OCI-LY3 (cell line): ENCODE results near the gene TTLL5.

Source experiments
- H2AFZ ChIP-seq: fragments of 200-600, 300-600 bp; shearing (Covaris generic); 2 replicates; pipeline ENCODE4 v1.6.0; 2014; ENCODE audit warnings: antibody characterized with exemption, low read depth, low read length
- H3K27ac ChIP-seq: fragments of 200-600, 300-600 bp; sonication (generic); 2 replicates; pipeline ENCODE4 v1.5.1; 2014; ENCODE audit warnings: mild to moderate bottlenecking, low read length, moderate library complexity, mixed read lengths
- H3K27me3 ChIP-seq: fragments of 200-600, 300-600 bp; sonication (generic); 2 replicates; pipeline ENCODE4 v1.6.1; 2014; ENCODE audit warnings: low read depth, low read length, mixed read lengths
- H3K36me3 ChIP-seq: fragments of 200-600, 300-600 bp; sonication (generic); replicated peaks from 2 replicates; pipeline ENCODE3; 2014; ENCODE audit warnings: low read depth, low read length, mixed read lengths
- H3K4me1 ChIP-seq: fragments of 300-600, 200-600 bp; sonication (generic); 2 replicates; pipeline ENCODE4 v1.6.1; 2014; ENCODE audit warnings: low read length, mixed read lengths
- H3K4me2 ChIP-seq: fragments of 200-600, 300-600 bp; sonication (generic); 2 replicates; pipeline ENCODE4 v1.6.1; 2014; ENCODE audit warnings: low read length, mixed read lengths
- H3K4me3 ChIP-seq: fragments of 300-600, 200-600 bp; sonication (generic); 2 replicates; pipeline ENCODE4 v1.5.1; 2014; ENCODE audit warnings: antibody characterized with exemption, mild to moderate bottlenecking, low read length, moderate library complexity
- H3K79me2 ChIP-seq: fragments of 300-600, 200-600 bp; shearing (Covaris generic); 2 replicates; pipeline ENCODE4 v1.6.1; 2014; ENCODE audit warnings: mild to moderate bottlenecking, low read length, mixed read lengths
- H3K9ac ChIP-seq: fragments of 300-600, 200-600 bp; shearing (Covaris generic); 2 replicates; pipeline ENCODE4 v1.6.0; 2014; ENCODE audit warnings: mild to moderate bottlenecking, low read length, moderate library complexity
- H3K9me3 ChIP-seq: fragments of 200-600, 300-600 bp; shearing (Covaris generic); 2 replicates; pipeline ENCODE4 v1.6.1; 2014; ENCODE audit warnings: low read length, mixed read lengths; ENCODE audit not compliant: insufficient read depth
- H4K20me1 ChIP-seq: fragments of 200-600, 300-600 bp; sonication (generic); 2 replicates; pipeline ENCODE4 v1.6.1; 2016; ENCODE audit warnings: low read length, mixed read lengths; ENCODE audit not compliant: insufficient read depth
- CTCF ChIP-seq: fragments of 200-600, 300-600 bp; sonication (generic); IDR thresholded peaks from 2 replicates; pipeline ENCODE4 v1.5.1; 2014; ENCODE audit warnings: antibody characterized with exemption, low read length, low read depth
- EZH2phosphoT487 ChIP-seq: fragments of 200-600 bp; shearing (Covaris generic); IDR thresholded peaks from 2 replicates; pipeline ENCODE4 v1.6.1; 2018; ENCODE audit warnings: antibody characterized with exemption, mixed run types, low read depth

TTLL5 gene

DNA sequence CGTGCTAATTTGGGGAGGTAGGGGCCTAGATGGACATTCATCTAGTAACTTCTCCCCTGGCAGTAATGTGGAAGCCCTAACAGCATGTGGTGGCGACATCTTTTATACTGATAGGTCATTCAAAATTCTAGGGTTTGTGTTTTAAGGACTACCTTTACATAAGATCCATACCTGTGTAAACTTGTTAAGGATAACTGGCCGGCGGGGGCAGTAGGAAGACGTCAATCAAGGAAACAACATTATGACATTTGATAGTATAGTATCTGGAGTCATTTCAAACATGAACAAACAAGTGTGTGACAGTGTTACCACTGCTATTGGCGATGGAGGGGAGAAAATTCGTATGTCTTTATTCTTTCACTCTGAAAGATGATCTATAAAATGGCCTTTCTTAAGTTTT lies 120.0 kb downstream of the TTLL5 start:
- Histone ChIP-seq H3K9ac (no peak overlapping the region), H3K36me3 (peaks cover 23% of the 10 kb centered on the region), H3K4me3 (no peak overlapping the region), H3K9me3 (no peaks in the 10 kb centered on the region), H2AFZ (no peak overlapping the region), H3K27ac (no peak overlapping the region), H4K20me1 (no peaks in the 10 kb centered on the region), H3K27me3 (no peaks in the 10 kb centered on the region), H3K4me1 (no peaks in the 10 kb centered on the region), H3K79me2 (no peaks in the 10 kb centered on the region), H3K4me2 (no peak overlapping the region)
- TF ChIP-seq CTCF (no peak), EZH2phosphoT487 (no peak)

DNA sequence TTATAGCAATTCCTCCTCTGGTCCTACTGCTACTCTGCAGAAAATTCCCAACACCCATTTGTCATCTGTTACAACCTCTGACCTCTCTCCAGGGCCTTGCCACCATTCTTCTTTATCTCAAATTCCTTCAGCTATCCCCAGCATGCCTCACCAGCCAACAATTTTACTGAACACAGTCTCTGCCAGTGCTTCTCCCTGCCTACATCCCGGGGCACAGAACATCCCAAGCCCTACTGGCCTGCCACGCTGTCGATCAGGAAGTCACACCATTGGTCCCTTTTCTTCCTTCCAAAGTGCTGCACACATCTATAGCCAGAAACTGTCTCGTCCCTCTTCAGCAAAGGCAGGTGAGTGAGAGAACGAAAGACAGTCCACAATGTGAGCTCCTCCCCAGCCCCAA lies 122.1 kb downstream of the TTLL5 start:
- TF ChIP-seq CTCF: no peak
- no peak for TF ChIP-seq EZH2phosphoT487
- no peaks in the 10 kb centered on the region for H3K79me2 ChIP-seq
- no peaks in the 10 kb centered on the region for H4K20me1 ChIP-seq
- no peaks in the 10 kb centered on the region for H3K4me1 ChIP-seq
- no peak overlapping the region for H3K4me2 ChIP-seq
- no peak overlapping the region for H3K27ac ChIP-seq
- no peak overlapping the region for H3K9ac ChIP-seq
- H3K36me3 ChIP-seq: peaks cover 23% of the 10 kb centered on the region
- no peaks in the 10 kb centered on the region for H3K9me3 ChIP-seq
- H3K4me3 ChIP-seq: no peak overlapping the region
- H3K27me3 ChIP-seq: no peaks in the 10 kb centered on the region
- H2AFZ ChIP-seq: no peak overlapping the region

DNA sequence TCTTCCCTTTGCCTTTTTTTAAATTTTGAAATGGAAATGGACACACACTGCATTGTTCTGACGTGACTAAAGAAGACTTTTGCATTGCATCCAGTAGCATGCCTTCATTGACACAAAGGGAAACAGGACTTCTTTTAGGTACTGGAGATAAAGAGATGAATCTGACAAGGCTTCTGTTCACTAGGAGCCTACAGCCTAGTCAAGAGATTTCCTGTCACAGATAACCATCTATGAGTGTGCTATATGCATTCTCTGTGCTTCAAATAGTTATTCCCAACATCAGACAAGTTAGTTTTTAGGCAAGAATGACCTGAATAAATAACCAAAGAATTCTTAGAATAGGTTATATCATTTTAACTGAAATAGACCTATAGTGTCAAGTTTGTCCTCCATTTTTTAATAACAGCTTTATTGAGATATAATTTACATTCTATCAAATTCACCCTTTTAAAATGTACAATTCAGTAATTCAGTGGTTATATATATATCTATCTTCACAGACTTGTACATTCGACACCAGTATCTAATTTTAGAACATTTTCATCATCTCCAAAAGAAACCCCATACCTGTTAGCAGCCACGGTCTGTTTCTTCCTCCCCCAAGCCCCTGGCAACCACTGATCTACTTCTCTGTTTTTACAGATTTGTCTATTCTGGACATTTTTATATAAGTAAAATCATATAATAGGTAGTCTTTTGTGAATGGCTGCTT lies 122.7 kb downstream of the TTLL5 start:
- H2AFZ ChIP-seq: no peak overlapping the region
- H3K9me3 ChIP-seq: no peaks in the 10 kb centered on the region
- H3K79me2 ChIP-seq: no peaks in the 10 kb centered on the region
- no peak overlapping the region for H3K27ac ChIP-seq
- TF ChIP-seq CTCF (no peak), EZH2phosphoT487 (no peak)
- peaks cover 23% of the 10 kb centered on the region for H3K36me3 ChIP-seq
- no peaks in the 10 kb centered on the region for H3K27me3 ChIP-seq
- H3K4me3 ChIP-seq: no peak overlapping the region
- no peaks in the 10 kb centered on the region for H4K20me1 ChIP-seq
- H3K4me2 ChIP-seq: no peak overlapping the region
- H3K9ac ChIP-seq: no peak overlapping the region
- no peaks in the 10 kb centered on the region for H3K4me1 ChIP-seq

DNA sequence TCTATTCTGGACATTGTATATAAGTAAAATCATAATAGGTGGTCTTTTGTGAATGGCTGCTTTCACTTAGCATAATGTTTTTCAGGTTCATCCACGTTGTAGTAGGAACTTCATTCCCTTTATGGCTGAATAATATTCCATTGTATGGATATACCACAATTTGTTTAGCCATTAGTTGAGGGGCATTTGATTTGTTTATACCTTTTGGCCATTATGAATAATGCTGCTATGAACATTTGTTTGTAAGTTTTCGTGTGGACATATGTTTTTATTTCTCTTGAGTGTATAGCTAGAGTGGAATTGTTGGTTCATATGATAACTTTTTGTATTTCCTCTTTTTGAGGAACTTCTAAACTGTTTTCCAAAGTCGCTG lies 123.3 kb downstream of the TTLL5 start:
- no peaks in the 10 kb centered on the region for H3K4me1 ChIP-seq
- H3K9me3 ChIP-seq: no peaks in the 10 kb centered on the region
- H3K4me2 ChIP-seq: no peak overlapping the region
- H3K9ac ChIP-seq: no peak overlapping the region
- H3K79me2 ChIP-seq: no peaks in the 10 kb centered on the region
- H2AFZ ChIP-seq: no peak overlapping the region
- no peaks in the 10 kb centered on the region for H4K20me1 ChIP-seq
- TF ChIP-seq CTCF (no peak), EZH2phosphoT487 (no peak)
- peaks cover 23% of the 10 kb centered on the region for H3K36me3 ChIP-seq
- H3K27ac ChIP-seq: no peak overlapping the region
- H3K4me3 ChIP-seq: no peak overlapping the region
- H3K27me3 ChIP-seq: no peaks in the 10 kb centered on the region
